ENCODE measurements around the gene TLCD1.
"Not testable (repeated sequence)": the region's sequence is repeated elsewhere in the genome, so short reads cannot be mapped to it uniquely, and the experiment has no call there.

The TLCD1 gene

GRCh38 chr17:28725660-28726225 is 290 bp downstream of the TLCD1 start:
- peak overlapping the region; percentile 86 for H3K27ac Mint-ChIP-seq
- H3K9me3 Mint-ChIP-seq: no peaks in the 10 kb centered on the region
- H3K4me1 Mint-ChIP-seq: peaks cover 69% of the 10 kb centered on the region
- peak overlapping the region; percentile 84 for H3K4me3 Mint-ChIP-seq
- H3K36me3 Mint-ChIP-seq (ENCODE audit: low read depth): peaks cover 32% of the 10 kb centered on the region
- no peaks in the 10 kb centered on the region for H3K27me3 Mint-ChIP-seq (ENCODE audit: low read depth, poor library complexity)
- DNase-seq: no peak
- TF ChIP-seq CTCF (IDR thresholded peaks at IDR 0.05): no peak

- H3K9me3 Mint-ChIP-seq: no peaks in the 10 kb centered on the region
- DNase-seq: no peak
- peaks cover 74% of the 10 kb centered on the region for H3K4me1 Mint-ChIP-seq
- peak overlapping the region; percentile 84 for H3K4me3 Mint-ChIP-seq
- H3K27me3 Mint-ChIP-seq (ENCODE audit: low read depth, poor library complexity): peaks cover under 1% of the 10 kb centered on the region
- peaks cover 38% of the 10 kb centered on the region for H3K36me3 Mint-ChIP-seq (ENCODE audit: low read depth)
- peak overlapping the region; percentile 86 for H3K27ac Mint-ChIP-seq
- no peak for TF ChIP-seq CTCF (IDR thresholded peaks at IDR 0.05)
These were observed 820 bp downstream of the TLCD1 start for GRCh38 chr17:28725166-28725659.

GRCh38 chr17:28724500-28725165 is 1.4 kb downstream of the TLCD1 start:
- Mint-ChIP-seq H3K36me3 (ENCODE audit: low read depth) (peaks cover 42% of the 10 kb centered on the region), H3K4me1 (peaks cover 76% of the 10 kb centered on the region)

GRCh38 chr17:28723836-28724499 is 2.1 kb downstream of the TLCD1 start:
- Mint-ChIP-seq H3K4me1 (peaks cover 78% of the 10 kb centered on the region), H3K27ac (peak overlapping the region; percentile 86)

More at GRCh38 chr17:28724500-28725165, 1.4 kb downstream of the TLCD1 start:
- TF ChIP-seq CTCF (IDR thresholded peaks at IDR 0.05): no peak
- H3K9me3 Mint-ChIP-seq: no peaks in the 10 kb centered on the region
- peak overlapping the region; percentile 84 for H3K4me3 Mint-ChIP-seq
- no peak for DNase-seq
- peak overlapping the region; percentile 86 for H3K27ac Mint-ChIP-seq
- peaks cover 5% of the 10 kb centered on the region for H3K27me3 Mint-ChIP-seq (ENCODE audit: low read depth, poor library complexity)

GRCh38 chr17:28723159-28723835 is 2.7 kb downstream of the TLCD1 start:
- DNase-seq: no peak
- Mint-ChIP-seq H3K9me3 (no peaks in the 10 kb centered on the region), H3K27ac (peak overlapping the region; percentile 68), H3K36me3 (ENCODE audit: low read depth) (peaks cover 42% of the 10 kb centered on the region), H3K4me3 (peak overlapping the region; percentile 66), H3K27me3 (ENCODE audit: low read depth, poor library complexity) (peaks cover 5% of the 10 kb centered on the region), H3K4me1 (peaks cover 81% of the 10 kb centered on the region)
- TF ChIP-seq CTCF (IDR thresholded peaks at IDR 0.05): no peak

More at GRCh38 chr17:28723836-28724499, 2.1 kb downstream of the TLCD1 start:
- H3K27me3 Mint-ChIP-seq (ENCODE audit: low read depth, poor library complexity); DNase-seq; H3K9me3 Mint-ChIP-seq: not testable (repeated sequence)
- Mint-ChIP-seq H3K36me3 (ENCODE audit: low read depth) (peaks cover 42% of the 10 kb centered on the region), H3K4me3 (peak overlapping the region; percentile 84)

Data from nephron progenitor cell (in vitro differentiated cells).